Activated CD4-positive, alpha-beta T cell treated with anti-CD3 and anti-CD28 coated beads, Interleukin-2, amount 50 U/mL, for 1 hour (primary cell): ENCODE results near the gene CDK5RAP3.

Experiments used
- DNase-seq: peaks from one replicate; pipeline ENCODE4 v3.0.0-alpha.2; 2020

CDK5RAP3 gene

DNA sequence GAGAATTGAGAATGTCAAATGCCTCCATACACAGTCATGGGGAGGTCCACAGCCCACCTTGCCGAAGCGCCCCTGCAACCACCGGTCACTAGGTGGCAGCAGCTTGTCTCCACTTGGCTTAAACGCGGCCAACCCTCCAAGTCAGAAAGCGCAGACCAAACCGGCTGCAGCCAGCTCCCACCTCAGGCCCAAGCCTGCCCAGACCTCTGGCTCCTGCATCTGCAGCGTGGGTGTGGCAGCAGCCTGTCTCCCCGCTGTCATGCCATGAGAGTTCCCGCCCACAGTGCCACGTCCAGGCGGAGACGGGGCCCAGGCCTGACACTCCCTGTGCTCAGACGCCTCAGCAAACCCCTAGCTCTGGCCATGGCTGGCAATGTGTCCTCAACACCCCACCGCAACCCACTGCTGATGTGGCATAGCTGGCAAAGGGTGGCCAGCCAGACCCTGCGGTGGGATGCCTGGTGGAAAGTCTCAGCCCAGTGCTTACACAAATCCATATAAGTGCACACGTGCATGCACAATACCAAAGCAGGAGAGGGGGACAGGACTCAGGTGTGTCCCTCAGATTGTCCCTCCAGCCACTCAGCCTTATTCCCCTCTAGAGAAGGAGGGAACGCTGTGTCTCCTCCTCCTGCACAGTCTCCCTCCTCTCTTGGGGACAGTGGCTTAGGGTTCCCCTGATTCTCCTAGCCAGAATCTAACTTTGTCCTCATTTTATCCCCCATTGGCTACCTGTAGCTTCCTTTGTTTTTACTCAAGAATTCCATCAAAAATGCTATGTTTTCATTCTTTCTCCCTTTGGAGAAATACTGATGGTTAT is 55.8 kb downstream of the CDK5RAP3 start:
- peak; percentile 67 for DNase-seq

- no peak for DNase-seq
Measured at GRCh38 chr17:48027322-48027981, 56.5 kb downstream of the CDK5RAP3 start.

- no peak for DNase-seq
Measured at GRCh38 chr17:48028736-48029135, 57.8 kb downstream of the CDK5RAP3 start.

- no peak for DNase-seq
Measured at GRCh38 chr17:48030531-48030930, 59.6 kb downstream of the CDK5RAP3 start.
